ENCODE measurements around the gene NLRP1. TPM values are rescaled to one million over a fixed set of nuclear protein-coding genes. Genes with fewer than 3 reads are reported as not detected.

The NLRP1 gene
- total RNA-seq, 1 donor from 2014 or later = 24.0 TPM

GRCh38 chr17:5486206-5487124 lies 97.8 kb downstream of the NLRP1 start, which contains the start of gene MIS12:
TSS of gene MIS12 (plus strand) at chr17:5486566. CDS start at chr17:5488863, 2,297 bp downstream.
- Histone ChIP-seq H3K27ac (ENCODE audit: low read depth, low read length) (peak within 1 kb of the TSS; percentile 99), H3K27me3 (ENCODE audit: control insufficient read depth in 3 of 3, insufficient read depth in 3 of 3, low read length in 3 of 3) (no peaks in the 10 kb centered on the region), H3K4me3 (ENCODE audit: low read length in 3 of 3) (peak within 1 kb of the TSS; percentile 92 to 97 (median 94)), H3K36me3 (ENCODE audit: control insufficient read depth in 3 of 3, insufficient read depth in 3 of 3, low read length in 3 of 3) (peaks cover 13 to 39% (median 34%) of the 10 kb centered on the region in 3 donors), H3K4me1 (ENCODE audit: control insufficient read depth in 3 of 3, insufficient read depth in 3 of 3, low read length in 3 of 3) (peaks cover 18 to 36% (median 29%) of the 10 kb centered on the region in 3 donors), H3K9ac (ENCODE audit: low read depth in 1 of 3, low read length in 3 of 3) (peak within 1 kb of the TSS; percentile 96 to 98 (median 97)), H3K9me3 (ENCODE audit: control insufficient read depth in 3 of 3, low read length in 3 of 3) (no peaks in the 10 kb centered on the region)

GRCh38 chr17:5485270-5486205 lies 98.8 kb downstream of the NLRP1 start, which contains the start of gene DERL2:
TSS of gene DERL2 (minus strand) at chr17:5486178. CDS start at chr17:5486161, 17 bp downstream.
- H3K4me3 ChIP-seq (ENCODE audit: low read length in 3 of 3) = peak within 1 kb of the TSS; percentile 92 to 97 (median 94)
- H3K27me3 ChIP-seq (ENCODE audit: control insufficient read depth in 3 of 3, insufficient read depth in 3 of 3, low read length in 3 of 3) = no peaks in the 10 kb centered on the region
- peaks cover 18 to 44% (median 31%) of the 10 kb centered on the region in 3 donors for H3K36me3 ChIP-seq (ENCODE audit: control insufficient read depth in 3 of 3, insufficient read depth in 3 of 3, low read length in 3 of 3)
- H3K9ac ChIP-seq (ENCODE audit: low read depth in 1 of 3, low read length in 3 of 3) = peak within 1 kb of the TSS; percentile 96 to 98 (median 97)
- H3K9me3 ChIP-seq (ENCODE audit: control insufficient read depth in 3 of 3, low read length in 3 of 3) = no peaks in the 10 kb centered on the region
- H3K4me1 ChIP-seq (ENCODE audit: control insufficient read depth in 3 of 3, insufficient read depth in 3 of 3, low read length in 3 of 3) = peaks cover 18 to 36% (median 29%) of the 10 kb centered on the region in 3 donors
- H3K27ac ChIP-seq (ENCODE audit: low read depth, low read length) = peak within 1 kb of the TSS; percentile 99

- no peaks in the 10 kb centered on the region for H3K9me3 ChIP-seq (ENCODE audit: control insufficient read depth in 3 of 3, low read length in 3 of 3)
- H3K27ac ChIP-seq (ENCODE audit: low read depth, low read length) = no peak overlapping the region
- peaks cover 42 to 64% (median 56%) of the 10 kb centered on the region in 3 donors for H3K36me3 ChIP-seq (ENCODE audit: control insufficient read depth in 3 of 3, insufficient read depth in 3 of 3, low read length in 3 of 3)
- no peak overlapping the region for H3K9ac ChIP-seq (ENCODE audit: low read depth in 1 of 3, low read length in 3 of 3)
- H3K27me3 ChIP-seq (ENCODE audit: control insufficient read depth in 3 of 3, insufficient read depth in 3 of 3, low read length in 3 of 3) = no peaks in the 10 kb centered on the region
- no peak overlapping the region for H3K4me3 ChIP-seq (ENCODE audit: low read length in 3 of 3)
- peaks cover 4 to 16% (median 16%) of the 10 kb centered on the region in 3 donors for H3K4me1 ChIP-seq (ENCODE audit: control insufficient read depth in 3 of 3, insufficient read depth in 3 of 3, low read length in 3 of 3)
These were observed 102.9 kb downstream of the NLRP1 start for GRCh38 chr17:5481451-5481850.

GRCh38 chr17:5480962-5481361 lies 103.3 kb downstream of the NLRP1 start:
- Histone ChIP-seq H3K4me3 (ENCODE audit: low read length in 3 of 3) (no peak overlapping the region), H3K36me3 (ENCODE audit: control insufficient read depth in 3 of 3, insufficient read depth in 3 of 3, low read length in 3 of 3) (peaks cover 42 to 64% (median 57%) of the 10 kb centered on the region in 3 donors), H3K9me3 (ENCODE audit: control insufficient read depth in 3 of 3, low read length in 3 of 3) (no peaks in the 10 kb centered on the region), H3K27me3 (ENCODE audit: control insufficient read depth in 3 of 3, insufficient read depth in 3 of 3, low read length in 3 of 3) (no peaks in the 10 kb centered on the region), H3K27ac (ENCODE audit: low read depth, low read length) (no peak overlapping the region), H3K4me1 (ENCODE audit: control insufficient read depth in 3 of 3, insufficient read depth in 3 of 3, low read length in 3 of 3) (peaks cover 4 to 16% (median 14%) of the 10 kb centered on the region in 3 donors), H3K9ac (ENCODE audit: low read depth in 1 of 3, low read length in 3 of 3) (no peak overlapping the region)

- H3K9ac ChIP-seq (ENCODE audit: low read depth in 1 of 3, low read length in 3 of 3) = no peak overlapping the region
- no peaks in the 10 kb centered on the region for H3K27me3 ChIP-seq (ENCODE audit: control insufficient read depth in 3 of 3, insufficient read depth in 3 of 3, low read length in 3 of 3)
- no peak overlapping the region for H3K27ac ChIP-seq (ENCODE audit: low read depth, low read length)
- H3K36me3 ChIP-seq (ENCODE audit: control insufficient read depth in 3 of 3, insufficient read depth in 3 of 3, low read length in 3 of 3) = peaks cover 44 to 69% (median 68%) of the 10 kb centered on the region in 3 donors
- H3K4me1 ChIP-seq (ENCODE audit: control insufficient read depth in 3 of 3, insufficient read depth in 3 of 3, low read length in 3 of 3) = peaks cover 0 to 2% (median 2%) of the 10 kb centered on the region in 3 donors
- H3K9me3 ChIP-seq (ENCODE audit: control insufficient read depth in 3 of 3, low read length in 3 of 3) = no peaks in the 10 kb centered on the region
- no peak overlapping the region for H3K4me3 ChIP-seq (ENCODE audit: low read length in 3 of 3)
These were observed 105.3 kb downstream of the NLRP1 start for GRCh38 chr17:5478992-5479391.

GRCh38 chr17:5473906-5474305 lies 110.4 kb downstream of the NLRP1 start:
- no peak overlapping the region for H3K4me3 ChIP-seq (ENCODE audit: low read length in 3 of 3)
- H3K36me3 ChIP-seq (ENCODE audit: control insufficient read depth in 3 of 3, insufficient read depth in 3 of 3, low read length in 3 of 3) = peaks cover 26 to 53% (median 49%) of the 10 kb centered on the region in 3 donors
- no peaks in the 10 kb centered on the region for H3K27me3 ChIP-seq (ENCODE audit: control insufficient read depth in 3 of 3, insufficient read depth in 3 of 3, low read length in 3 of 3)
- H3K27ac ChIP-seq (ENCODE audit: low read depth, low read length) = no peak overlapping the region
- no peak overlapping the region for H3K9ac ChIP-seq (ENCODE audit: low read depth in 1 of 3, low read length in 3 of 3)
- H3K4me1 ChIP-seq (ENCODE audit: control insufficient read depth in 3 of 3, insufficient read depth in 3 of 3, low read length in 3 of 3) = no peaks in the 10 kb centered on the region
- H3K9me3 ChIP-seq (ENCODE audit: control insufficient read depth in 3 of 3, low read length in 3 of 3) = no peaks in the 10 kb centered on the region

GRCh38 chr17:5472511-5472910 lies 111.8 kb downstream of the NLRP1 start:
- Histone ChIP-seq H3K4me1 (ENCODE audit: control insufficient read depth in 3 of 3, insufficient read depth in 3 of 3, low read length in 3 of 3) (peaks cover 5 to 8% (median 7%) of the 10 kb centered on the region in 3 donors), H3K9ac (ENCODE audit: low read depth in 1 of 3, low read length in 3 of 3) (no peak overlapping the region), H3K27ac (ENCODE audit: low read depth, low read length) (no peak overlapping the region), H3K27me3 (ENCODE audit: control insufficient read depth in 3 of 3, insufficient read depth in 3 of 3, low read length in 3 of 3) (no peaks in the 10 kb centered on the region), H3K9me3 (ENCODE audit: control insufficient read depth in 3 of 3, low read length in 3 of 3) (no peaks in the 10 kb centered on the region), H3K36me3 (ENCODE audit: control insufficient read depth in 3 of 3, insufficient read depth in 3 of 3, low read length in 3 of 3) (peaks cover 12 to 40% (median 35%) of the 10 kb centered on the region in 3 donors), H3K4me3 (ENCODE audit: low read length in 3 of 3) (no peak overlapping the region)

- no peaks in the 10 kb centered on the region for H3K9me3 ChIP-seq (ENCODE audit: control insufficient read depth in 3 of 3, low read length in 3 of 3)
- peak overlapping the region; percentile 84 to 90 (median 85) for H3K4me3 ChIP-seq (ENCODE audit: low read length in 3 of 3)
- H3K27ac ChIP-seq (ENCODE audit: low read depth, low read length) = peak overlapping the region; percentile 49
- peaks cover 9 to 17% (median 16%) of the 10 kb centered on the region in 3 donors for H3K4me1 ChIP-seq (ENCODE audit: control insufficient read depth in 3 of 3, insufficient read depth in 3 of 3, low read length in 3 of 3)
- peak overlapping the region; percentile 79 to 90 (median 84) for H3K9ac ChIP-seq (ENCODE audit: low read depth in 1 of 3, low read length in 3 of 3)
- H3K27me3 ChIP-seq (ENCODE audit: control insufficient read depth in 3 of 3, insufficient read depth in 3 of 3, low read length in 3 of 3) = no peaks in the 10 kb centered on the region
- peaks cover 0 to 8% (median 8%) of the 10 kb centered on the region in 3 donors for H3K36me3 ChIP-seq (ENCODE audit: control insufficient read depth in 3 of 3, insufficient read depth in 3 of 3, low read length in 3 of 3)
These were observed 116.2 kb downstream of the NLRP1 start for GRCh38 chr17:5468075-5468473.

- Histone ChIP-seq H3K9me3 (ENCODE audit: control insufficient read depth in 3 of 3, low read length in 3 of 3) (no peaks in the 10 kb centered on the region), H3K27ac (ENCODE audit: low read depth, low read length) (no peak overlapping the region), H3K4me3 (ENCODE audit: low read length in 3 of 3) (peak overlapping the region; percentile 84 to 90 (median 85)), H3K9ac (ENCODE audit: low read depth in 1 of 3, low read length in 3 of 3) (peak overlapping the region; percentile 39 to 84 (median 79)), H3K27me3 (ENCODE audit: control insufficient read depth in 3 of 3, insufficient read depth in 3 of 3, low read length in 3 of 3) (no peaks in the 10 kb centered on the region), H3K4me1 (ENCODE audit: control insufficient read depth in 3 of 3, insufficient read depth in 3 of 3, low read length in 3 of 3) (peaks cover 10 to 19% (median 17%) of the 10 kb centered on the region in 3 donors), H3K36me3 (ENCODE audit: control insufficient read depth in 3 of 3, insufficient read depth in 3 of 3, low read length in 3 of 3) (peaks cover 0 to 7% (median 6%) of the 10 kb centered on the region in 3 donors)
These were observed 116.9 kb downstream of the NLRP1 start for GRCh38 chr17:5467416-5467815.

All from skeletal muscle tissue (tissue), 4 donors.